CD4-positive, alpha-beta T cell treated with Interferon gamma for 1 hour (primary cell): ENCODE data around the gene HEATR5B.
"Not testable (repeated sequence)": the region's sequence is repeated elsewhere in the genome, so short reads cannot be mapped to it uniquely, and the experiment has no call there.

Experiments
- DNase-seq: peaks from one replicate; pipeline ENCODE4 v3.0.0-alpha.2; 2020

HEATR5B gene

DNA sequence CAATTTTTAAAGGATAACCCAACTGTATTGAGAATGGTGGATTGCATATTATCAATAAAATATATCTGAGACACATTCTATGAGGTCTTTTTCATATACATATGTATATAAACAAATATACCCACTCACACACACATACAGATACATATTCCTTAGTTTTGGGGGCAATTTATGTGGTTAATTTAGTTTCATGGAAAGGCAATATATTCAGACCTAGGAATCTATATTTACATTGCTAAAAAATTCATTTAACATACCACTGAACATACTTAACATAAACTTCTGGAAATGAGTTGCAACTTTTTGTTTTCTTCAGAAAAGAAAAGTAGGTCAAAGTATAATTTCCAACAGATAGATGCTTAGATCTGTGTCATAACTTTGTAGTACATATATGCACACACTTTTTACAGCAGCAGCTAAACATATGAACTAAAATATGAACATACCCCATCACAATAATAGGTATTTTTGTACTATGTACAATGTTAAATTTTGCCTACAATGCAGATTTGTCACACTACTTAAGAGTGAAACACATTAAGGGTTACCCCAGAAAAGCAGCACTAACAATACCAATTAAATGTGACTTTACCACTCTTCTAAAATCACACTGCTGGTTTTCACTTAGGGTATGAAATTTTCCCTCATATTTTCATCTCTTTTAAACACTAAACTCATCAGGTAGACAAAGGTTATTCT, 23.0 kb downstream of the HEATR5B start:
- no peak for DNase-seq

- no peak for DNase-seq
Observed at GRCh38 chr2:37060446-37060845, 23.7 kb downstream of the HEATR5B start.

DNA sequence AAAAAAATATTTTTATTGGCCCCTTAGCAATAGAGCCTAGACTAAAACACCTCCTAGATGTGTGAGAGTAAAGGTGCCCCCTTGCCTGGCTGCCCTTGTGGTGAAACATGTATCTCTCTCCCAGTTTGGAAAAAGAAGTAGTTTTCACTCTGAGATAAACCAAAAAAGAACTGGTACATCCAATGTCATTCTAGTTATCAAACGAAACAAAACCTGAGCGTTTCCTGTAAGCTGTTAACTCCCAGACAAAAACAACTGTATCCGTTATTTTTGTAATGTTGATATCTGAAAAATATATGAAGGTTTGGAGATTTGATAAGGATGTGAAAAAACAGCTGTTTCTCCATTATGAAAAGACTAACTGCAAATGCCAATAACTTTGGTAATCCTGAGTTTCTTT, 24.3 kb downstream of the HEATR5B start:
- no peak for DNase-seq

DNA sequence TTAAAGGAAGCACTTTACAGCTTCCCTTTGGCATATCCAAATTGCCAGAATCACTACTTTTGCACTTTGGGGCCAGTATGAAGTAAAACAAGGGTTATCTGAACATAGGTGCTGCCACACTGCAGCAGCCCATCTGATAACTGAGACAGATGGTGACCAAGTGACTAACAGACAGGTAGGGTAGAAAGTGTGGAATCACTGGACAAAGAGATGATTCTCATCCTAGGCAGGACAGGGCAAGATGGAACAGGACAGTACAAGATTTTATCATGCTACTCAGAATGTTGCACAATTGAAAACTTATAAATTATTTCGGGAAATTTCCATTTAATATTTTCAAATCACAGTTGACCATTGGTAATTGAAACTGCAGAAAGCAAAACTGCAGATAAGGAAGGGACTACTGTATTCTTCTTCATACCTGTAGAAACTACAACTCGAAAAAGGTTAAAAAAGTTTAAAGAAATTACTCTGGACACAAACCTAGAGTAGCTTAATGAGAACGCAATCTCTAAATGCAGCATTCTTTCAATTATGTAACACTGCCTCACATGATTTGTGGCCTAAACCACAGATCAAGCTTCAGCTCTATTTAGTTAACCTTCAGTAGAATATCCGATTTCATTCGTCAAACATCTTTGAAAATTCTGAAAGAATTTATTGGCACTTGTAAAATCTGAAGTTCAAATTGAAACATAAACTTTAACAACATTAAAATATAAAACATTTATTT, 31.4 kb downstream of the HEATR5B start:
- no peak for DNase-seq

GRCh38 chr2:37039580-37039979, 44.6 kb downstream of the HEATR5B start:
- DNase-seq: no peak

DNA sequence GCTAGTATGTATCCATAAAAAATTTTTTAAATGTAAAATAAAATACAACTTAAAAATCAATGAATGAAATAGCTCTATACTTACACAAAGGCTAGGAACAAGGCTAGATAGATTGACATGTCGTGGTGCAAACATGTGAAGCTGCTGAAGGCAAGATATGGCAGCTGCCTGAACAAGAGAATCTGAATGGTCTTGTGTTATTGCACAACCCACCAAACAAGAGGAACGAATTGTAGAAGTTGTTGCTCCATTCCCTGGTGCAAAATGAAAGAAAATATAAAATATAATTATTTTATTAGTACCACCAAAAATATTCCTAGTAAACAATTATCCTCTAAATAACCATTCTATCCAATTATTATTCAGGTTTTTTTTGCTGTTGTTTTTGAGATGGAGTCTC, 46.4 kb downstream of the HEATR5B start:
- DNase-seq: no peak

GRCh38 chr2:37029758-37030157, 54.4 kb downstream of the HEATR5B start:
- no peak for DNase-seq

DNA sequence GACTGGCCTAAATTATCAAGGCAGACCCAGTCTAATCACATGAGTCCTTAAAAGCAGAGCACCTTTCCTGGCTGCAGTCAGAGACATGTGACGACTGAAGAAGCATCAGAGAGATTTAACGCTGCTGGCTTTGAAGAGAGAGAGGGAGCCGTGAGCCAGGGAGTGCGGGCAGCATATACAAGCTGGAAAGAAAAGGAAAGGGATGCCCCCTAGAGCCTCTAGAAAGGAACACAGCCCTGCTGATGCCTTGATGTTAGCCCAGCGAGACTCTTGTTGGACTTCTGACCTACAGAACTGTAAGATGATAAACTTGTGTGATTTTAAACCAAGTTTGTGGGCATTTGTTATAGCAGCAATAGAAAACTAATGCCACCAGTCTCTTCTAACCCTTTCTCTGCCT, 58.1 kb downstream of the HEATR5B start:
- DNase-seq: no peak

DNA sequence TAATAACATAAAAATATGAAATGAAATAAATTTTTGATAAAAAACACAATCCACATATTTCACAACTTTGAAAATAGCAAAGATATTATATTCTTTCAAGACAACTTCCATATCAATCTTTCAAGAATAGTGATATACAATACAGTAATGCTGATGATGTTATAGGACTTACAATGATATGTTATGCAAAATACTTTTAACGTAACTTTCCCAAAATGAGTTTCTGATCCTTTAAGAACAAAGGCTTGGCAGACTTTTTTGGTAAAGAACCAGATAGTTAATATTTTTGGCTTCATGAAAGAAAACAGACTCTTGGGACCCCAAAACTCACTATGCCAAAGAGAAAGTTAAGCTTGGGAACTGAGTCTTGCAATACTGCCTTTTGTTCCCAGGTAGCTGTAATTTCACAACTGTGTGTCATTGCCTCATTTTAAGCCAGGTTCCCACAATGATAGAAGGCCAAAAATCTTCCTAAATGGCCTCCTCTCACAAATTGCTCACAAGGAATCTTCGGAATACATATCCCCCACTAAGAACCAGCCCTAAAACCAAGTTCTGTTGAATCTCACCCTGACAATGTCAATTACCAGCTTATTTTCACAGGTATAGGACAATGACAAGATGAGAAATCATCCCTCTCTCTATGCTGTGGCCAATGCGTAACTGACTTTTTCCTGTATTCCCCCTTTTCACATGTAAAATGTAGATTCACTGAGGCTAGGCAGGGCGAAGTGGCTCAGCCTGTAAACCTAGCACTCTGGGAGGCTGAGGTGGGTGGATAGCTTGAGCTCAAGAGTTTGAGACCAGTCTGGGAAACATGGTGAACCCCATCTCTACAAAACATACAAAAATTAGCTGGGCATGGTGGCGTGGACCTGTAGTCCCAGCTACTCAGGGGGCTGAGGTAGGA, 63.0 kb downstream of the HEATR5B start:
- no peak for DNase-seq

- no peak for DNase-seq
Observed at GRCh38 chr2:37020212-37020886, 63.8 kb downstream of the HEATR5B start.

- DNase-seq: no peak
Observed at GRCh38 chr2:37013315-37013641, 70.9 kb downstream of the HEATR5B start.

- no peak for DNase-seq
Observed at GRCh38 chr2:37011130-37011529, 73.0 kb downstream of the HEATR5B start.

DNA sequence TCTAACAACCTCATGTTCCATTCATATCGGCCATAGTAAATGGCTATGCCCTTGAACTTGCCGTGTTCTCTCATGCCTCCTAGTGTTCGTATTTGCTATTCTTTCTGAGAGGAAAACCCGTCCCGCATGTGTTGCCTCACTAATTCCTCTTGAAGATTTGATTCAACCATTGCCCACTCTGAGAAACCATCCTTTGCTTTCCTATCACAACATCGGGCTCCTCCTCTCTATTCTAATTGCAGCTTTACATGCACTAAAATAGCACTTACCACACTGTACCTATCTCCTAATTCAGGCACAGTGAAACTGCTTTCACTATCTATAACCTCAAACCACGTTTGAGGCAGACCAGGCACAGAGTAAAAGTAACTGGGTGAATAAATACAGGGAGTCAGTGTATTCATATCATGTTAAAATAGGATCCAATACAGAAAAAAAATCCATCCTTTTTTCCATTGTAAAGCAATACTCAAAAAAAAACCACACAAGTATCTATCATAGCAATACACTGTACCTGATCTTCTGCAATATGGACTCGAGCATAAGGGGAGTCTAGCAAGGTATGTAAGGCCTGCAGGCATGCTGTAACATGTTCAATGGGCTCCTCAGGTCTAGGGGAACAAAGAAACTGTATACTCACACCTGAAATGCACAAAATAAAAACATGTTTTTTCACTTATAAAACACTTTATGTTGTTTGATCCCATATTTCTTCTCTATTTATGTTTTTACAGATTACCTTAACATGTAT, 78.9 kb downstream of the HEATR5B start:
- DNase-seq: peak; percentile 5

DNA sequence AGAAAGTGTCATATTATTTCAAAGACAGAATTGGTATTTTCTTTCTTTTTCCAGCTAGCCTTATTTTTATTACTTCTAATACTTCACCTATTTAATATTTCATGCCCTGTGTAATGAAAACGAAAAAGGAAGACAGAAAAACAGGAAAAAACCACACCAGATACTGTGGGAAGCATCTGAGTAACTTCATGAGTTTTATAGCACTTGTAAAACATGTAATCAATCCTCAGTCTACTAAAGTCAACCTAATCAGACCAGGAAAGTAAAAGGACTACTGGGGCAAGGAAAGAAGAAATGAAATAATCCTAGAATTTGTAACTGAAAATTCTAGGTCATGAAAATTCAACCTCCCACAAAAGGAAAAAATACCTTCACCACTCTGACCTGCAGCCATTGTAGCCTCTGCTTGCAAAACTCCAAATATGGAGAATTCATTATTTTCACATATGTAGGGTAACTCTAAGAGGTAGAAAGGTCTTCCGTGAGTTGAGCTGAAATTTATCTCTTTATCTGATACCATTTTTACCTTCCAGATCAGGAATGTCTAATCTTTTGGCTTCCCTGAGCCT, 83.1 kb downstream of the HEATR5B start:
- no peak for DNase-seq

DNA sequence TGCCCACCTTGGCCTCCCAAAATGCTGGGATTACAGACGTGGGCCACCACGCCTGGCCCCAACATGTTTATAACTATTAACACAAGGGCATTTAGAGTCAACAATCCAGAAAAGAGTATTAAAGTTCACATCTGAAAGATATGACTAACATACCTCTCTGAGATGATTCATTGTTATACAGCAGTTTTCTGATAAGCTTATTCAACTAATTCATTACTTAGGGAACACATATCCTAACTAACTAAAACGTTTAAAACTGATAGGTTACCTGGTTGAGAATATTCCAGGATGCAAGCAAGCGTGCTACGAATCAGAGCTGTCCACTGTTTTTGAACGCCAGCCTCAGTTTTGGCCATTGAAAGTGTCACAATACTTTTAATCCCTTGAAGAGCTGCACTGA, 83.9 kb downstream of the HEATR5B start:
- DNase-seq: no peak

- not testable (repeated sequence) for DNase-seq
Observed at GRCh38 chr2:36999416-36999815, 84.8 kb downstream of the HEATR5B start.

GRCh38 chr2:36993841-36994620, 90.1 kb downstream of the HEATR5B start:
- no peak for DNase-seq

DNA sequence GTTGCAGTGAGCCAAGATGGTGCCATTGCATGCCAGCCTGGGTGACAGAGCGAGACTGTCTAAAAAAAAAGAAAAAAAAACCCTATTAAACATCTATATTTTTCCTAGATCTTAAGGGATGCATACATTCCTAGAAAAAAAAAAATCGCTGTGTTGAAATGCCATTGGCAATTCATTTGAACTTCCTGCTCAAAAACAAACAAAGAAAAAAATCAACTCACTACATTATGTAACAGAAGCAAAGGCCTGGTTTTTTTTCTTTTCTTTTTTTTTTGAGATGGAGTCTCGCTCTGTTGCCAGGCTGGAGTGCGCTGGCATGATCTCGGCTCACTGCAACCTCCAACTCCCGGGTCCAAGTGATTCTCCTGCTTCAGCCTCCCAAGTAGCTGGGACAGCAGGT, 96.2 kb downstream of the HEATR5B start:
- no peak for DNase-seq

GRCh38 chr2:36982467-36982866, 101.7 kb downstream of the HEATR5B start:
- DNase-seq: no peak

- DNase-seq: no peak
Observed at GRCh38 chr2:36981911-36982310, 102.3 kb downstream of the HEATR5B start.

GRCh38 chr2:36979007-36979406, 105.2 kb downstream of the HEATR5B start:
- DNase-seq: not testable (repeated sequence)
